Brain pericyte (primary cell): Measurements from ENCODE around the gene AXIN1.
"Not testable (repeated sequence)": the region's sequence is repeated elsewhere in the genome, so short reads cannot be mapped to it uniquely, and the experiment has no call there.

Source experiments
- DNase-seq: peaks from one replicate; pipeline ENCODE4 v3.0.0-alpha.2; 2012; ENCODE audit warnings: low read depth, low spot score

Gene AXIN1

GRCh38 chr16:267562-267961, 85.0 kb downstream of the AXIN1 start:
- DNase-seq: not testable (repeated sequence)

DNA sequence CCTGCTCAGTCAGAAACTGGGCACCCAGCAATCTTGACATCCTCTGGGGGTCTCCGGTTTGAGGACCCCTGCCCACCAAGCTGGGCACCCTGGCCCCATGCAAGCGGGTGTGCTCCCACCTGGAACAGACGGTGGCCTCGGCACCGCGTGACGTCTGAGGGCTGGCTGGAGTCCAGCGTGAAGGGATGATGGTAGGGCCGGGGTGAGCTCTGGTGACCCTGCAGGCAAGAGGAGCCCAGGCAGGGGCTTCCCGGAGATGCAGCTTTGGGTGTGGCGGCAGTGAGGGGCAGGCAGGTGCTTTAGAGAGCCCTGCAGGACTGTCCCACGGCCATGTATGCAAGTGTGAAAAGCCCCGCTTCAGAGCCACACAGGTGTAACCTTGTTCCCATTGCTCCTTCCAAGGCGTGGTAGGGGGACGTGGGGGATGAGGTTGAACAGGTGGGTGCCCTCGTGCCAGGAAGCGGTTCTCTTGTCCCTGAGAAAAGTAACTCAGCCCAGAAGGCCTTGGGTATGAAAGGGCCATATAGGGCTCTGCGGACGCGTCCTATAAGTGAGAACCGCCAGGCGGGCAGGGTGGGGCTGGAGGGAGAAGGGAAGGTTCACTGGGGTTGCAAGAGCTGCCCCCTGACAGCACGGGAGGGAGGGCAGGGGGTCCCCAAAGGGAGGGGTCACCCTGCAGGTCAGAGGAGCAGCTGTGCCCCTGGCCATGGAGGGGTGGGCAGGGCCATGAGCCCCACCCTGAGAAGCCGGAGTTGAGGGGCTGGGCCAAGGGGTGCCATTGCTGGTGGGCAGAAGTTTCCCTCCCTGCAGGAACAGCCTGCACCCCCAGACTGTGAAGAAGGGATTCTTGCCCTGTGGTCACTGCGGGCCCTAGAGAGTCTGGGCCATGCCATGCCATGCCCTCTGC, 86.0 kb downstream of the AXIN1 start:
- no peak for DNase-seq

DNA sequence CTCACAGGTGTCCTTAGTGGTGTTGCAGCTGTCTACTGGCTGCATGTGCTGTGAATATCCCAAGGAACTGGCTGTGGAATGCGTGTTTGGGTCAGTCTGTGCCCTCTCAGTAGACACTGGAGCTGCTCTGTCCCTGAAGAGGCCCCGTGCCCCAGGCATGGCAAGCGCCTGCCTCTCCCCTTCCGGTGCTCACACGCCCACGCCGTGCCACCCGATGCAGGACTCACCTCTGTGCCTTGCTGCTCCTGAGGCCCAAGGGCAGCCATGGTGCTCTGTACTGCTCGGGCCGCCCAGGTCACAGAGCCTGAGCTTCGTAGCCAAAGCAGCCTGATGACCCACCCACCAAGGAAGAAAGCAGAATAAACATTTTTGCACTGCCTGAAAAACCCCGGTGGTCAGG, 86.8 kb downstream of the AXIN1 start:
- no peak for DNase-seq

- no peak for DNase-seq
These were observed 87.5 kb downstream of the AXIN1 start for GRCh38 chr16:265002-265529.

- no peak for DNase-seq
These were observed 88.0 kb downstream of the AXIN1 start for GRCh38 chr16:264440-264951.

DNA sequence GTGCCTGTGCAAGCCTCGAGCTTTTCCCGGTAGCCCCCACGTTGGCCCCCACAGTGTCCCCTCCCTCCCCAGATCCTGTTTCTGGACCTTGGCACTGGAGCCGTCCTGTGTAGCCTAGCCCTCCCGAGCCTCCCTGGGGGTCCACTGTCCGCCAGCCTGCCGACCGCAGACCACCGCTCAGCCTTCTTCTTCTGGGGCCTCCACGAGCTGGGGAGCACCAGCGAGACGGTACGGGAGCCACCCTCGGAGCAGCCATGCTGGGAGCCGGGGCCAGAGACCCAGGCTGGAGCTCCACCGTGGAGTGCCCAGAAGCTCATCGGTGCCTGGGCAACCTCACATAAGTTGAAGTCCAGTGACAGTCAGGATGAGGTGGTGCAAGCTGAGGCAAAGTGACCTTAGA, 88.6 kb downstream of the AXIN1 start:
- DNase-seq: no peak

DNA sequence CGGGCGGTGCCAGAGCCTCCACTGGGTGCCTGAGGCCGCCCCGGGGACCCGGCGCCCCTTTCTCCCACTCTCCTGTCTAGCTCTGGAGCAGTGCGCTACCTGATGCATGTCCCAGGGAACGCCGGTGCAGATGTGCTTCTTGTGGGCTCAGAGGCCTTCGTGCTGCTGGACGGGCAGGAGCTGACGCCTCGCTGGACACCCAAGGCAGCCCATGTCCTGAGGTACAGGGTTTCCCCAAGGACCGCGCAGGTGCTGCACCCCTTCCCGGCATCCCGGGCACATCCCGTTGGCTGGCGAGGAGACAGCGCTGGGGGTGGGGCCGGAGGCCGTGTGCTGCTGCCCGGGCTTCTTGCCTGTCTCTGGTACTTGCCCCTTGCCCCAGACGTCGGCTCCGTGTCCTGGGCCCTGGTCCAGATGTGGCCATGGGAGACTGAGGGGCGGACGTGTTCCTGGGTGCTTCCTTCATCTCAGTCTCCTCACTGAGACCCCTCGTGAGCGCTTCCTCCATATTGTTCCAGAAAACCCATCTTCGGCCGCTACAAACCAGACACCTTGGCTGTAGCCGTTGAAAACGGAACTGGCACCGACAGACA, 89.2 kb downstream of the AXIN1 start:
- DNase-seq: no peak

GRCh38 chr16:262121-262745, 90.3 kb downstream of the AXIN1 start:
- no peak for DNase-seq

GRCh38 chr16:261031-261691, 91.4 kb downstream of the AXIN1 start:
- no peak for DNase-seq

- DNase-seq: no peak
These were observed 92.2 kb downstream of the AXIN1 start for GRCh38 chr16:260326-260725.

GRCh38 chr16:259814-260253, 92.7 kb downstream of the AXIN1 start:
- DNase-seq: no peak

DNA sequence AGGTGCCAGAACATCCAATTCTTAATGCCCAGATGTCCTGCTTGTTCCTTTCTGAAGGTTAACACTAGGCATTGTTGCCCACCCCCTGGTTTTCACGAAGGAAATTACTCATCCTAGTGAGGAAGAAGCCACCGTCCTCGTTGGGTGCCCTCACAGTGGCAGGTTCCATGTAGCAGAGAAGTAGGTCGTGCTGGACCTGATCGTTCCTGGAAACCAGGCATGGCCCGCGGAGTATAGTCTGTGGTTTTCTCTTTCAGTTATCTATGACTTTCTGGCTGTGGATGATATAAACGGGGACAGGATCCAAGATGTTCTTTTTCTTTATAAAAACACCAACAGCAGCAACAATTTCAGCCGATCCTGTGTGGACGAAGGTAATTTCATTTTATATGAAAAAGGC, 93.3 kb downstream of the AXIN1 start:
- DNase-seq: no peak

- DNase-seq: not testable (repeated sequence)
These were observed 94.4 kb downstream of the AXIN1 start for GRCh38 chr16:258091-258490.

GRCh38 chr16:255183-255582, 97.3 kb downstream of the AXIN1 start:
- DNase-seq: no peak

GRCh38 chr16:254461-254860, 98.1 kb downstream of the AXIN1 start:
- no peak for DNase-seq

- DNase-seq: no peak
These were observed 98.7 kb downstream of the AXIN1 start for GRCh38 chr16:253833-254232.

GRCh38 chr16:252366-253337, 99.9 kb downstream of the AXIN1 start:
- no peak for DNase-seq

- no peak for DNase-seq
These were observed 103.1 kb downstream of the AXIN1 start for GRCh38 chr16:249431-249830.

GRCh38 chr16:247027-247426, 105.5 kb downstream of the AXIN1 start:
- DNase-seq: no peak

GRCh38 chr16:245105-245504, 107.4 kb downstream of the AXIN1 start:
- no peak for DNase-seq
